A549 (cell line): Measurements from ENCODE around the gene DCAF5. TPM values are rescaled to one million over a fixed set of nuclear protein-coding genes. Genes with fewer than 3 reads are reported as not detected.

Experiments
- ATAC-seq, 2 experiments: fragments of 200-7000 bp in 1 of 2; fragments of >200 bp in 1 of 2; cut with Nextera tagmentation in 1 of 2; cut with Tn5 transposase in 1 of 2; 3 replicates each; pipeline versions ENCODE4 v1.8.0 to v1.9.1; 2018 to 2020; ENCODE audit warnings: mild to moderate bottlenecking in 1 of 2, moderate library complexity in 1 of 2
- CTCF ChIA-PET: fragments of 300-600 bp; sonication (Branson Sonifier 250); formaldehyde crosslinking; extraction: SDS; loops from one replicate; lab custom pipeline; 2021; ENCODE audit warnings: antibody characterized with exemption, inconsistent platforms; lab: Yijun Ruan, JAX
- POLR2A ChIA-PET: fragments of 350-600 bp; formaldehyde crosslinking; extraction: SDS; loops from one replicate; lab custom pipeline; 2021; ENCODE audit warnings: antibody characterized with exemption, inconsistent platforms; lab: Yijun Ruan, JAX
- DNase-seq, 2 experiments: peaks; one replicate each; pipeline versions ENCODE4 v3.0.0 to v3.0.0-alpha.2; 2011 to 2016; ENCODE audit warnings: low read depth in 1 of 2, low spot score in 1 of 2
- FAIRE-seq: peaks from 2 replicates; lab custom pipeline; 2011; peaks lifted over from hg19 to GRCh38; lab: Jason Lieb, UNC
- H3K27ac ChIP-seq, 2 experiments: fragments of >200 bp; sonication (Bioruptor Twin); formaldehyde crosslinking; 3 replicates each; pipeline ENCODE4 v1.5.1; 2016 to 2017
- H3K4me1 ChIP-seq: fragments of >200 bp; sonication (Bioruptor Twin); formaldehyde crosslinking; 3 replicates; pipeline ENCODE4 v1.6.1; 2016
- H3K4me2 ChIP-seq: fragments of >200 bp; sonication (Bioruptor Twin); formaldehyde crosslinking; 3 replicates; pipeline ENCODE4 v1.6.1; 2016
- H3K4me3 ChIP-seq: fragments of >200 bp; sonication (Bioruptor Twin); formaldehyde crosslinking; 3 replicates; pipeline ENCODE4 v1.5.1; 2016
- H3K9me3 ChIP-seq: fragments of >200 bp; sonication (Bioruptor Twin); formaldehyde crosslinking; 3 replicates; pipeline ENCODE4 v1.6.1; 2016
- BCL3 ChIP-seq: fragments of >200 bp; sonication (Bioruptor Twin); formaldehyde crosslinking; IDR thresholded peaks from 3 replicates; pipeline ENCODE4 v1.6.1; 2016
- CBX8 ChIP-seq: fragments of 200-600 bp; sonication (generic); IDR thresholded peaks from 2 replicates; pipeline ENCODE4 v1.6.1; 2016
- CEBPB ChIP-seq, 2 experiments: fragments of >200 bp in 1 of 2; sonication (Bioruptor Twin) in 1 of 2; formaldehyde crosslinking in 1 of 2; IDR thresholded peaks; 2 replicates each; pipeline ENCODE4 v1.6.1; 2012 to 2016
- CTCF ChIP-seq: fragments of >200 bp; sonication (Bioruptor Twin); formaldehyde crosslinking; IDR thresholded peaks from 3 replicates; pipeline ENCODE4 v1.5.1; 2016
- EHMT2 ChIP-seq: fragments of 200-600 bp; sonication (generic); IDR thresholded peaks from 2 replicates; pipeline ENCODE4 v1.6.1; 2016; ENCODE audit warnings: antibody characterized with exemption, low read depth, mild to moderate bottlenecking, moderate library complexity
- EP300 ChIP-seq, 2 experiments: fragments of >200 bp; sonication (Bioruptor Twin); formaldehyde crosslinking; IDR thresholded peaks; 2 replicates in 1 of 2; 3 replicates in 1 of 2; pipeline ENCODE4 v1.6.1; 2016 to 2017
- FOSB ChIP-seq: fragments of 250-450 bp; sonication (Bioruptor Pico); IDR thresholded peaks from 2 replicates; pipeline ENCODE4 v1.5.0; 2020; ENCODE audit warnings: mild to moderate bottlenecking, moderate library complexity
- HEYL ChIP-seq: fragments of 250-450 bp; sonication (Bioruptor Pico); IDR thresholded peaks from 2 replicates; pipeline ENCODE4 v1.8.0; 2021; ENCODE audit warnings: mild to moderate bottlenecking, moderate library complexity
- HMGXB4 ChIP-seq: fragments of 250-450 bp; sonication (Bioruptor Pico); IDR thresholded peaks from 2 replicates; pipeline ENCODE4 v1.5.0; 2021; ENCODE audit warnings: mild to moderate bottlenecking, moderate library complexity, borderline replicate concordance
- HOXB5 ChIP-seq: fragments of 250-450 bp; sonication (Bioruptor Pico); IDR thresholded peaks from 2 replicates; pipeline ENCODE4 v1.5.0; 2020; ENCODE audit warnings: mild to moderate bottlenecking, moderate library complexity
- KDM1A ChIP-seq: fragments of 200-600 bp; sonication (generic); IDR thresholded peaks from 2 replicates; pipeline ENCODE4 v1.6.1; 2016; ENCODE audit warnings: low read depth, mild to moderate bottlenecking
- KDM5A ChIP-seq: fragments of 200-600 bp; sonication (generic); IDR thresholded peaks from 2 replicates; pipeline ENCODE4 v1.6.1; 2016; ENCODE audit warnings: antibody characterized with exemption, mild to moderate bottlenecking
- MAFK ChIP-seq: fragments of 450-650 bp; IDR thresholded peaks from 2 replicates; pipeline ENCODE4 v1.6.1; 2014; ENCODE audit not compliant: partially characterized antibody
- MYC ChIP-seq: IDR thresholded peaks from 2 replicates; pipeline ENCODE4 v1.6.1; 2012; ENCODE audit warnings: mild to moderate bottlenecking, inconsistent platforms, low read length, improper control_type of control experiment, borderline replicate concordance
- PHF8 ChIP-seq: fragments of 200-600 bp; sonication (generic); IDR thresholded peaks from 2 replicates; pipeline ENCODE4 v1.6.1; 2016; ENCODE audit warnings: low read depth, mild to moderate bottlenecking, antibody characterized with exemption, moderate library complexity, borderline replicate concordance
- RCOR1 ChIP-seq: fragments of 150-350 bp; IDR thresholded peaks from 2 replicates; pipeline ENCODE4 v1.6.1; 2014; ENCODE audit warnings: antibody characterized with exemption, low read length, low read depth
- ZFP36 ChIP-seq: fragments of 450-650 bp; IDR thresholded peaks from 2 replicates; pipeline ENCODE4 v1.6.1; 2014; ENCODE audit warnings: borderline replicate concordance; ENCODE audit not compliant: partially characterized antibody
- ZSCAN20 ChIP-seq: fragments of 250-450 bp; sonication (Bioruptor Pico); IDR thresholded peaks from 2 replicates; pipeline ENCODE4 v1.8.0; 2022; ENCODE audit warnings: mild to moderate bottlenecking, moderate library complexity
- WGBS: methylation state at CpG from one replicate; pipeline ENCODE4 v1.1.6; 2017; ENCODE audit errors: missing lambda C conversion rate; 5-methylcytosine and 5-hydroxymethylcytosine counted together
- polyA plus RNA-seq, 4 experiments: library from polyadenylated mRNA; depleted of rRNA in 3 of 4; stranded (reverse); fragments of >200 nt; fragmentation: RNase III in 1 of 4; extraction: RNeasy Plus Mini Kit Qiagen cat#74134 plus additional on column Dnase treatment in 1 of 4; gene quantifications; 2 replicates in 3 of 4; 3 replicates in 1 of 4; pipeline ENCODE4 v1.2.3, GENCODE V29; 2011 to 2017
- TF ChIP-seq, protein P1 (sequence below): IDR thresholded peaks from 2 replicates; pipeline ENCODE4 v1.6.1; 2012
- TF ChIP-seq, protein P2 (sequence below): fragments of >200 bp; sonication (Bioruptor Twin); formaldehyde crosslinking; IDR thresholded peaks from 2 replicates; pipeline ENCODE4 v1.6.1; 2016
- TF ChIP-seq, protein P3 (sequence below): fragments of 150-350 bp; IDR thresholded peaks from 2 replicates; pipeline ENCODE4 v1.6.1; 2014; ENCODE audit warnings: low read depth, mild to moderate bottlenecking, low read length

The DCAF5 gene
- polyA plus RNA-seq, 2 of the 4 experiments (the other 2 are of a cell fraction): 14.3 to 23.7 TPM

DNA sequence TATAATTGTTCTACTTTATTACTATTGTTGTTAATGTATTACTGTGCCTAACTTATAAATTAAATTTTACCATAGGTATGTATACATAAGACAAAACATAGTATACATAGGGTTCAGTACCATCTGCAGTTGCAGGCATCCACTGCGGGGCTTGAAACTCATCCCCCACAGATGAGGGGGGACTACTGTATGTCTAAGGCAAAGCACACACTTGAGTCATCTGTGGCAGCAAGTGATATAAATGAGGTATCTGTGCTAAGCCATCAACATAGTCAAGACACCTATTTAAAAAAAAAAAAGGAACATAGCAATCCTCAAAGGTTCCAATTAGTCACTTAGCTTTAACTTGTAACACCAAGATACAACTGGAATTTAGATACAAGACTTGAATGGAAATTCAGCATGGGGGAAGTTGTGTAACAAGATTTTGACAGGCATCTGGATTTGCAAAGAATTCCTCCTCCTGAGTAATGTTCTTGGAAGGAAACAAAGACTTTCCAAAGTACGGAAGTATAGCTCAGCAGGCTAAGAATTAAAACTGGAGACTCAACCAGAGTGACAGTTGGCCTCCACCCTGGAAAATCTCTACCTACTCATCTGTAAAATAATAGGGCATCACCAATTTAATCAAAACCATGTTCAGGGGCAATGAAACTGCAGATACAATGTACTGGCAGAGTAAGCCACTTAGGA is 14.9 kb downstream of the DCAF5 start:
- Histone ChIP-seq H3K4me1 (peaks cover 17% of the 10 kb centered on the region), H3K27ac (no peak overlapping the region), H3K4me3 (no peak overlapping the region), H3K4me2 (no peak overlapping the region), H3K9me3 (no peaks in the 10 kb centered on the region)
- ChIA-PET POLR2A (no interaction called here), CTCF (interaction anchor here (0.6 to 1.9 kb wide), 8 partner anchors 9 to 1288 kb away, joined by 3 to 16 read pairs (median 4); no protein-coding TSS in a partner anchor)
- ATAC-seq (no peak), DNase-seq (no peak), FAIRE-seq (no peak)
- WGBS: 87% methylated on average over 2 of the region's 2 CpGs
- TF ChIP-seq, protein P1, sequence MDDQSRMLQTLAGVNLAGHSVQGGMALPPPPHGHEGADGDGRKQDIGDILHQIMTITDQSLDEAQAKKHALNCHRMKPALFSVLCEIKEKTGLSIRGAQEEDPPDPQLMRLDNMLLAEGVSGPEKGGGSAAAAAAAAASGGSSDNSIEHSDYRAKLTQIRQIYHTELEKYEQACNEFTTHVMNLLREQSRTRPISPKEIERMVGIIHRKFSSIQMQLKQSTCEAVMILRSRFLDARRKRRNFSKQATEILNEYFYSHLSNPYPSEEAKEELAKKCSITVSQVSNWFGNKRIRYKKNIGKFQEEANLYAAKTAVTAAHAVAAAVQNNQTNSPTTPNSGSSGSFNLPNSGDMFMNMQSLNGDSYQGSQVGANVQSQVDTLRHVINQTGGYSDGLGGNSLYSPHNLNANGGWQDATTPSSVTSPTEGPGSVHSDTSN: no peak
- TF ChIP-seq KDM5A (no peak), CEBPB (IDR thresholded peaks at IDR 0.05) (no peak), HMGXB4 (no peak), ZSCAN20 (CRISPR knock-in tag) (no peak), KDM1A (no peak), HOXB5 (CRISPR knock-in tag) (no peak), CBX8 (no peak), BCL3 (no peak), HEYL (CRISPR knock-in tag) (no peak), EP300 (IDR thresholded peaks at IDR 0.05) (no peak), FOSB (CRISPR knock-in tag) (no peak)

- 97% methylated on average over 1 of the region's 1 CpG for WGBS
Observed at GRCh38 chr14:69137416-69137815, 15.5 kb downstream of the DCAF5 start.

More at GRCh38 chr14:69137416-69137815, 15.5 kb downstream of the DCAF5 start:
- Histone ChIP-seq H3K4me2 (no peak overlapping the region), H3K4me1 (peaks cover 22% of the 10 kb centered on the region), H3K4me3 (no peak overlapping the region), H3K27ac (no peak overlapping the region), H3K9me3 (no peaks in the 10 kb centered on the region)
- CTCF ChIA-PET: interaction anchor here (1.1 to 1.9 kb wide), 3 partner anchors 8 to 14 kb away, joined by 4 to 16 read pairs (median 8); no protein-coding TSS in a partner anchor
- POLR2A ChIA-PET: no interaction called here
- TF ChIP-seq RCOR1 (no peak), CEBPB (IDR thresholded peaks at IDR 0.05) (no peak), CBX8 (no peak), CTCF (no peak), KDM1A (no peak), MYC (no peak), MAFK (no peak), EHMT2 (no peak), PHF8 (no peak), ZFP36 (no peak)
- TF ChIP-seq, protein P2, sequence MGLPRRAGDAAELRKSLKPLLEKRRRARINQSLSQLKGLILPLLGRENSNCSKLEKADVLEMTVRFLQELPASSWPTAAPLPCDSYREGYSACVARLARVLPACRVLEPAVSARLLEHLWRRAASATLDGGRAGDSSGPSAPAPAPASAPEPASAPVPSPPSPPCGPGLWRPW: no peak
- TF ChIP-seq, protein P3, sequence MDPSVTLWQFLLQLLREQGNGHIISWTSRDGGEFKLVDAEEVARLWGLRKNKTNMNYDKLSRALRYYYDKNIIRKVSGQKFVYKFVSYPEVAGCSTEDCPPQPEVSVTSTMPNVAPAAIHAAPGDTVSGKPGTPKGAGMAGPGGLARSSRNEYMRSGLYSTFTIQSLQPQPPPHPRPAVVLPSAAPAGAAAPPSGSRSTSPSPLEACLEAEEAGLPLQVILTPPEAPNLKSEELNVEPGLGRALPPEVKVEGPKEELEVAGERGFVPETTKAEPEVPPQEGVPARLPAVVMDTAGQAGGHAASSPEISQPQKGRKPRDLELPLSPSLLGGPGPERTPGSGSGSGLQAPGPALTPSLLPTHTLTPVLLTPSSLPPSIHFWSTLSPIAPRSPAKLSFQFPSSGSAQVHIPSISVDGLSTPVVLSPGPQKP: no peak
- no peak for ATAC-seq
- no peak for DNase-seq
- FAIRE-seq: no peak
